Testis (tissue), 3 donors: Measurements from ENCODE around the gene EGFR. TPM values are rescaled to one million over a fixed set of nuclear protein-coding genes. Genes with fewer than 3 reads are reported as not detected.
A peak's percentile ranks its signal among the peaks of the same experiment; 100 is the strongest.

Source experiments
- DNase-seq: peaks from one replicate; pipeline ENCODE4 v3.0.0-alpha.2; 2019
- H3K27ac ChIP-seq, 2 donors: fragments of 200-600 bp; sonication (generic); one replicate each; pipeline ENCODE4 v1.5.1; 2019
- H3K27me3 ChIP-seq: fragments of 200-600 bp; sonication (generic); one replicate; pipeline ENCODE4 v1.5.1; 2019
- H3K36me3 ChIP-seq: fragments of 200-600 bp; sonication (generic); one replicate; pipeline ENCODE4 v1.5.1; 2017; ENCODE audit warnings: low read depth; ENCODE audit errors: missing control alignments
- H3K4me1 ChIP-seq: fragments of 200-600 bp; sonication (generic); one replicate; pipeline ENCODE4 v1.5.1; 2019
- H3K4me3 ChIP-seq, 2 donors: fragments of 200-600 bp; sonication (generic); one replicate each; pipeline ENCODE4 v1.5.1; 2017 to 2019
- H3K9me3 ChIP-seq: fragments of 200-600 bp; sonication (generic); one replicate; pipeline ENCODE4 v1.5.1; 2017
- POLR2A ChIP-seq: fragments of 450-650 bp; IDR thresholded peaks from one replicate; pipeline ENCODE4 v1.6.1; 2017; ENCODE audit warnings: antibody characterized with exemption, mild to moderate bottlenecking, moderate library complexity
- WGBS, 2 donors: methylation state at CpG; one replicate each; pipeline ENCODE4 v1.1.5; 2018; 5-methylcytosine and 5-hydroxymethylcytosine counted together
- intact Hi-C: fragments of 100-400 bp; cut with DNase I; formaldehyde crosslinking; loops from one replicate; pipeline ENCODE4 v1.15.1; 2023; ENCODE audit warnings: low total_unique reads
- polyA plus RNA-seq: library from polyadenylated mRNA; stranded (reverse); fragments of 350-450 nt; fragmentation: Illumina TruSeq; extraction: RNeasy Lipid Tissue Mini Kit (QIAGEN cat#74804); gene quantifications from one replicate; pipeline ENCODE4 v1.2.3, GENCODE V29; 2014; ENCODE audit warnings: low read depth, low replicate concordance; ENCODE audit not compliant: insufficient read depth
- total RNA-seq, 2 donors: library from RNA; depleted of rRNA; stranded (reverse); fragments of >200 nt; gene quantifications; one replicate each; pipeline ENCODE4 v1.2.3, GENCODE V29; 2016
- TF ChIP-seq, protein P1 (sequence below), 3 experiments: fragments of 450-650 bp in 2 of 3; fragments of 200-600 bp in 1 of 3; sonication (generic) in 1 of 3; IDR thresholded peaks; one replicate each; pipeline ENCODE4 v1.5.1; 2016 to 2019; ENCODE audit warnings: antibody characterized with exemption in 3 of 3, mild to moderate bottlenecking in 2 of 3, moderate library complexity in 1 of 3

EGFR gene
- total and polyA plus RNA-seq, 3 donors from 2014 or later, result 11.0 to 45.0 (median 18.2) TPM

DNA sequence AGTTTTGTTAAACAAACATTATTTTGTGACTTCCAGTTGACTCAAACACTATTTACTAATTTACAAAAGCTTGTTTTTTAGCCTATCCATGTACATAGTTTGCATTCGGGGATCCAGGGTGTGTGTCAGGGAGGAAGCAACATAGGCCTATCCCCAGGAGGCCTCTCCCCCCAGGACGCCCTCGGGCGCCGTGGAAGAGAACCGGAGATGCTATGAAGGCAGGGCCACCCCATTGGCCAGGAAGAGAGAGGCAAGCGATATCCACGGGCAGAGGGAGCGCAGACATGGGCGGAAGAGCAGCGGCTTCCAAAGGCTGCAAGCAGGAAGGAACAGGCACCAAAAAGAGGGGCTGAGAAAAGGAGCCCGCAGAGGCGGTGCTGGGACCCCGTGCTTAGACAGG, 38.3 kb upstream of the EGFR start:
- Histone ChIP-seq H3K9me3 (no peaks in the 10 kb centered on the region), H3K27me3 (no peaks in the 10 kb centered on the region), H3K27ac (no peak overlapping the region), H3K36me3 (no peaks in the 10 kb centered on the region), H3K4me1 (no peaks in the 10 kb centered on the region), H3K4me3 (peak overlapping the region in 1 of 2 donors; percentile 14)
- no peak for TF ChIP-seq POLR2A
- TF ChIP-seq, protein P1, sequence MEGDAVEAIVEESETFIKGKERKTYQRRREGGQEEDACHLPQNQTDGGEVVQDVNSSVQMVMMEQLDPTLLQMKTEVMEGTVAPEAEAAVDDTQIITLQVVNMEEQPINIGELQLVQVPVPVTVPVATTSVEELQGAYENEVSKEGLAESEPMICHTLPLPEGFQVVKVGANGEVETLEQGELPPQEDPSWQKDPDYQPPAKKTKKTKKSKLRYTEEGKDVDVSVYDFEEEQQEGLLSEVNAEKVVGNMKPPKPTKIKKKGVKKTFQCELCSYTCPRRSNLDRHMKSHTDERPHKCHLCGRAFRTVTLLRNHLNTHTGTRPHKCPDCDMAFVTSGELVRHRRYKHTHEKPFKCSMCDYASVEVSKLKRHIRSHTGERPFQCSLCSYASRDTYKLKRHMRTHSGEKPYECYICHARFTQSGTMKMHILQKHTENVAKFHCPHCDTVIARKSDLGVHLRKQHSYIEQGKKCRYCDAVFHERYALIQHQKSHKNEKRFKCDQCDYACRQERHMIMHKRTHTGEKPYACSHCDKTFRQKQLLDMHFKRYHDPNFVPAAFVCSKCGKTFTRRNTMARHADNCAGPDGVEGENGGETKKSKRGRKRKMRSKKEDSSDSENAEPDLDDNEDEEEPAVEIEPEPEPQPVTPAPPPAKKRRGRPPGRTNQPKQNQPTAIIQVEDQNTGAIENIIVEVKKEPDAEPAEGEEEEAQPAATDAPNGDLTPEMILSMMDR (IDR thresholded peaks at IDR 0.05), result no peak
- intact Hi-C loops, result no loop called here
- DNase-seq, result no peak
- 56 to 81% methylated on average over 14 of the region's 14 CpGs for WGBS, 2 donors

DNA sequence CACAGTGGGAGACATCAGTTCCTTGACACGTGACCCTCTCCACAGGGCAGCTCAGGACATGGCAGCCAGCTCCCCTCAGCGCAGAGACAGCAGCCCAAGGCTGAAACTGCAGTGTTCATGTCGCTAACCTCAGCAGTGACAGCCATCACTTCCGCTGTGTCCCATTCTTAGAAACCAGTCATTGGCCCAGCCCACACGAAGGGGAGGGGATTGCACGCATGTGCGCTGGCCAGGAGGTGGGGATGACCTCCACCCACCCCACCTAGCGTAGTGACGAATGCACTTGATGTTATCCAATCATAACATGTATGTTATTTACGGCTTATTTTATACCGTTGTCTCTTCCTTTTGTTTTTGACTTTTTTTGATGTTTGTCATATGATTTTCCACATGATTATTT, 36.9 kb upstream of the EGFR start:
- Histone ChIP-seq H3K4me3 (no peak overlapping the region), H3K9me3 (no peaks in the 10 kb centered on the region), H3K36me3 (no peaks in the 10 kb centered on the region), H3K27ac (no peak overlapping the region), H3K4me1 (no peaks in the 10 kb centered on the region), H3K27me3 (no peaks in the 10 kb centered on the region)
- no peak for TF ChIP-seq POLR2A
- TF ChIP-seq, protein P1 (IDR thresholded peaks at IDR 0.05), result no peak
- intact Hi-C loops, result no loop called here
- DNase-seq, result no peak
- 61 to 79% methylated on average over 11 of the region's 11 CpGs for WGBS, 2 donors

DNA sequence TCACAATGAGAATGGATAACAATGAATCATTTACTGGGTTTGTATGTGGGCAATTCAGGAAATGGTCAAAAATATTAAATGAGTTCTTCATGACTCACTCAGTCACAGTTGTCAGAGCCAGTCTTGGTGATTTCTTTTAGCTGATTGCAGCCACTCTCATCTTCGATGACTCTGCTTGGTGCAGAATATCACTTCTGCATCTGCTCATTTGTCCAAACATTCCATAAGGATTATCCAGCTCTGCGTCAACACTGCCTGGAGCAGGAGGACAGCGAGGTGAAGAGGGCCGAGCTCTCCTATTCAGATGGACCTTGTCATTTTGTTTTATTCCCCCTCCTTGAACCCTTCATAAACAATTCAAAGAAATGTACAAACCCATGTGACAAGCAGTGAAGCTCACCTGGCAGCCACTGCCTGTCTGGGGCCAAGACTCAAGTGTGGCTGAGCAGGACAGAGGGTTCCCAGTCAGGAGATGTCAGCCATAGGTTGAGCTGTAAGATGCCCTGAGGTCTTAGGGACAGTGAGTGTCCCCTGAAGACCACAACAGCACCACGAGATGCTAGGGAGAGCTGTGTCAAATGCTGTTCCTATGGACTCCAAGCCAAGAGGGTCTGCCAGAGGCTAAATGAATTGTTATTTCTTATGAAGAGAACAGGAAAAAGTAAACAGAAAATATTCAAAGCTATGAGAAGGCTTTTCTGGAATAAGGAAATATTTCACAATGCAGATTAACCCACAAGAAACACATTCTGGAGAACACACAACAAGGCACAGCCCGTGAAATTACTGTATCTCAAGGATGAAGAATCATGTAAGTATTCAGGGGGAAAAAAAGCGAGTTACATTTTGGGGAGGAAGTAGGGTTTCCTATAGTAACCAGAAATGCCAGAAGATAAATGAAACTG, 33.1 kb upstream of the EGFR start:
- intact Hi-C loops, result no loop called here
- 80 to 85% methylated on average over 7 of the region's 7 CpGs for WGBS, 2 donors
- no peak for DNase-seq

DNA sequence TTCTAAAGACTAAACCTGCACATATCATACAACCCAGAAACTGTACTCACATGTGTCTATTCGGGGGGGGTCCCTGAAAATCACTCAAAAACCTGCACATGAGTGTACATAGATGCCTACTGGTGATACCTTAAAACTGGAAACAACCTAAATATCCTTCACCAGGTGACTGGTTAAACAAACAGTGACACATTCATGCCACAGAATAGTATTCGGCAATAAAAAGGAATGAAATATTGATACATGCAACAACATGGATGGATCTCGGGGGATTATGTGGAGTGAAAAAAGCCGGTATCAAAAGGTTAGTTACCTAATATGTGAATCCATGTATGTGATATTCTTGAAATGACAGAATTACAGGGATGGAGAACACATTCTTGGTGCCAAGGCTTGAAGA, 32.1 kb upstream of the EGFR start:
- WGBS, 2 donors, result 87 to 94% methylated on average over 4 of the region's 4 CpGs
- H3K36me3 ChIP-seq, result no peaks in the 10 kb centered on the region
- H3K9me3 ChIP-seq, result no peaks in the 10 kb centered on the region
- intact Hi-C loops, result no loop called here
- no peak for DNase-seq
- no peaks in the 10 kb centered on the region for H3K4me1 ChIP-seq
- TF ChIP-seq, protein P1 (IDR thresholded peaks at IDR 0.05), result no peak
- TF ChIP-seq POLR2A, result no peak
- H3K27ac ChIP-seq, result no peak overlapping the region
- H3K4me3 ChIP-seq, result no peak overlapping the region
- no peaks in the 10 kb centered on the region for H3K27me3 ChIP-seq

More for the DNA sequence above, 33.1 kb upstream of the EGFR start:
- no peaks in the 10 kb centered on the region for H3K36me3 ChIP-seq
- H3K4me1 ChIP-seq, result no peaks in the 10 kb centered on the region
- no peaks in the 10 kb centered on the region for H3K9me3 ChIP-seq
- no peaks in the 10 kb centered on the region for H3K27me3 ChIP-seq
- TF ChIP-seq, protein P1 (IDR thresholded peaks at IDR 0.05), result no peak
- TF ChIP-seq POLR2A, result no peak
- H3K27ac ChIP-seq, result no peak overlapping the region
- H3K4me3 ChIP-seq, result no peak overlapping the region

DNA sequence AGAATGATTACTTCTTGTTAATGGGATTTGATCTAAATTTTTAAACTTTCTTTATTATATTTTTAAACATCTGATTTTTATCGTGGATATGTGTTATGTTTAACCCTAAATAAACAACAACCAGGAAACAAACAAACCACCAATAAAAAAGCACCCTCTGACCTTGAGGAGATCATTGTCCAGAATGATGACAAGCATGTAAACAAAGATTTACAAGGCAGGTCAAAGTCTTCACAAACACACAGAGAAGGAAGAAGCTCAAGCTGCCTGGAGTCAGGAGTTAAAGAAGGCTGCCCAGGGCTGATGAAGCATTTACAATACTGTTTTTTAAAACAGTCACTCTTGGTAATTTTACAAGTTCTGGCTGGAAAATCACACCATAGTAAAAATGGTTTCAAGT, 31.0 kb upstream of the EGFR start:
- TF ChIP-seq POLR2A, result no peak
- TF ChIP-seq, protein P1 (IDR thresholded peaks at IDR 0.05), result no peak
- no peaks in the 10 kb centered on the region for H3K4me1 ChIP-seq
- DNase-seq, result no peak
- no peaks in the 10 kb centered on the region for H3K36me3 ChIP-seq
- H3K4me3 ChIP-seq, result no peak overlapping the region
- no peaks in the 10 kb centered on the region for H3K27me3 ChIP-seq
- H3K27ac ChIP-seq, result no peak overlapping the region
- no peaks in the 10 kb centered on the region for H3K9me3 ChIP-seq
- 64 to 68% methylated on average over 1 of the region's 1 CpG for WGBS, 2 donors
- intact Hi-C loops, result no loop called here
